Tibial artery (tissue), 4 donors: ENCODE data around the gene DBH.

Experiments
- DNase-seq, 2 donors: peaks; one replicate each; pipeline ENCODE4 v3.0.0-alpha.2; 2019
- H3K27ac ChIP-seq, 2 donors: fragments of 200-600 bp; sonication (generic) in 1 of 2; 1 replicate in 1 of 2; 2 replicates in 1 of 2; pipeline ENCODE4 v1.5.1; 2018 to 2019; ENCODE audit warnings: mild to moderate bottlenecking in 1 of 2
- H3K27me3 ChIP-seq, 2 donors: fragments of 200-600 bp; sonication (generic) in 1 of 2; one replicate each; pipeline versions ENCODE4 v1.5.1 to v1.6.0; 2016 to 2019
- H3K36me3 ChIP-seq, 3 donors: fragments of 200-600 bp; sonication (generic) in 2 of 3; one replicate each; pipeline ENCODE4 v1.5.1; 2016 to 2019; ENCODE audit warnings: mild to moderate bottlenecking in 2 of 3
- H3K4me1 ChIP-seq, 4 donors: fragments of 200-600 bp; sonication (generic) in 2 of 4; 1 replicate in 3 of 4; 2 replicates in 1 of 4; pipeline ENCODE4 v1.5.1; 2016 to 2019
- H3K4me3 ChIP-seq, 2 donors: fragments of 200-600 bp; sonication (generic) in 1 of 2; 1 replicate in 1 of 2; 2 replicates in 1 of 2; pipeline ENCODE4 v1.5.1; 2018 to 2019; ENCODE audit warnings: mild to moderate bottlenecking in 2 of 2
- H3K9me3 ChIP-seq, 3 donors: fragments of 200-600 bp; sonication (generic) in 1 of 3; one replicate each; pipeline ENCODE4 v1.5.1; 2016 to 2019
- CTCF ChIP-seq, 2 experiments: fragments of 200-600 bp in 1 of 2; fragments of 450-650 bp in 1 of 2; IDR thresholded peaks; one replicate each; pipeline ENCODE4 v1.5.1; 2017 to 2019; ENCODE audit warnings: antibody characterized with exemption in 2 of 2, mild to moderate bottlenecking in 1 of 2, moderate library complexity in 1 of 2
- intact Hi-C: fragments of 100-400 bp; cut with DNase I; formaldehyde crosslinking; loops from one replicate; pipeline ENCODE4 v1.15.0; 2023; ENCODE audit warnings: low total_unique reads

The DBH gene

GRCh38 chr9:133676450-133676849 lies 40.3 kb downstream of the DBH start:
- no peaks in the 10 kb centered on the region for H3K9me3 ChIP-seq
- no peak for DNase-seq

GRCh38 chr9:133677126-133678010 lies 41.2 kb downstream of the DBH start:
- peaks cover 0 to 17% of the 10 kb centered on the region in 2 donors for H3K27me3 ChIP-seq
- H3K4me1 ChIP-seq: no peaks in the 10 kb centered on the region
- no peak for DNase-seq
- no peaks in the 10 kb centered on the region for H3K36me3 ChIP-seq
- no peaks in the 10 kb centered on the region for H3K9me3 ChIP-seq
- H3K4me3 ChIP-seq: no peak overlapping the region
- no peak overlapping the region for H3K27ac ChIP-seq
- TF ChIP-seq CTCF (IDR thresholded peaks at IDR 0.05): no peak
- intact Hi-C loops: no loop called here

More at GRCh38 chr9:133676450-133676849, 40.3 kb downstream of the DBH start:
- intact Hi-C loops: no loop called here
- Histone ChIP-seq H3K27ac (no peak overlapping the region), H3K4me3 (no peak overlapping the region), H3K36me3 (no peaks in the 10 kb centered on the region), H3K27me3 (peaks cover 0 to 25% of the 10 kb centered on the region in 2 donors), H3K4me1 (no peaks in the 10 kb centered on the region)
- TF ChIP-seq CTCF (IDR thresholded peaks at IDR 0.05): no peak

- peaks cover 0 to 21% of the 10 kb centered on the region in 2 donors for H3K27me3 ChIP-seq
- no peak for DNase-seq
- intact Hi-C loops: no loop called here
- no peak overlapping the region for H3K27ac ChIP-seq
- no peaks in the 10 kb centered on the region for H3K9me3 ChIP-seq
- H3K4me1 ChIP-seq: no peaks in the 10 kb centered on the region
- no peak overlapping the region for H3K4me3 ChIP-seq
- H3K36me3 ChIP-seq: no peaks in the 10 kb centered on the region
- TF ChIP-seq CTCF (IDR thresholded peaks at IDR 0.05): no peak
Observed at GRCh38 chr9:133679056-133679455, 42.9 kb downstream of the DBH start.

GRCh38 chr9:133679466-133680061 lies 43.4 kb downstream of the DBH start:
- intact Hi-C loops: no loop called here
- no peaks in the 10 kb centered on the region for H3K36me3 ChIP-seq
- no peaks in the 10 kb centered on the region for H3K9me3 ChIP-seq
- H3K4me1 ChIP-seq: no peaks in the 10 kb centered on the region
- no peak overlapping the region for H3K27ac ChIP-seq
- no peak for DNase-seq
- peaks cover 0 to 19% of the 10 kb centered on the region in 2 donors for H3K27me3 ChIP-seq
- H3K4me3 ChIP-seq: no peak overlapping the region
- no peak for TF ChIP-seq CTCF (IDR thresholded peaks at IDR 0.05)

- no peak for TF ChIP-seq CTCF (IDR thresholded peaks at IDR 0.05)
- no peaks in the 10 kb centered on the region for H3K9me3 ChIP-seq
- no peaks in the 10 kb centered on the region for H3K36me3 ChIP-seq
- no peak overlapping the region for H3K27ac ChIP-seq
- intact Hi-C loops: no loop called here
- H3K4me3 ChIP-seq: no peak overlapping the region
- DNase-seq: no peak
- peaks cover 0 to 23% of the 10 kb centered on the region in 2 donors for H3K27me3 ChIP-seq
- H3K4me1 ChIP-seq: no peaks in the 10 kb centered on the region
Observed at GRCh38 chr9:133680250-133680975, 44.2 kb downstream of the DBH start.
